HL-60 (cell line): ENCODE data around the gene SSTR5.

Experiments
- GABPA ChIP-seq: IDR thresholded peaks from 2 replicates; pipeline ENCODE4 v1.6.1; 2012; ENCODE audit warnings: low read depth
- POLR2AphosphoS5 ChIP-seq: IDR thresholded peaks from 2 replicates; pipeline ENCODE4 v1.6.1; 2012; ENCODE audit warnings: low read depth
- TF ChIP-seq, protein P1 (sequence below): IDR thresholded peaks from one replicate; pipeline ENCODE4 v1.5.1; 2011; ENCODE audit warnings: low read length, control low read depth, inconsistent platforms; ENCODE audit not compliant: insufficient read depth

DNA sequence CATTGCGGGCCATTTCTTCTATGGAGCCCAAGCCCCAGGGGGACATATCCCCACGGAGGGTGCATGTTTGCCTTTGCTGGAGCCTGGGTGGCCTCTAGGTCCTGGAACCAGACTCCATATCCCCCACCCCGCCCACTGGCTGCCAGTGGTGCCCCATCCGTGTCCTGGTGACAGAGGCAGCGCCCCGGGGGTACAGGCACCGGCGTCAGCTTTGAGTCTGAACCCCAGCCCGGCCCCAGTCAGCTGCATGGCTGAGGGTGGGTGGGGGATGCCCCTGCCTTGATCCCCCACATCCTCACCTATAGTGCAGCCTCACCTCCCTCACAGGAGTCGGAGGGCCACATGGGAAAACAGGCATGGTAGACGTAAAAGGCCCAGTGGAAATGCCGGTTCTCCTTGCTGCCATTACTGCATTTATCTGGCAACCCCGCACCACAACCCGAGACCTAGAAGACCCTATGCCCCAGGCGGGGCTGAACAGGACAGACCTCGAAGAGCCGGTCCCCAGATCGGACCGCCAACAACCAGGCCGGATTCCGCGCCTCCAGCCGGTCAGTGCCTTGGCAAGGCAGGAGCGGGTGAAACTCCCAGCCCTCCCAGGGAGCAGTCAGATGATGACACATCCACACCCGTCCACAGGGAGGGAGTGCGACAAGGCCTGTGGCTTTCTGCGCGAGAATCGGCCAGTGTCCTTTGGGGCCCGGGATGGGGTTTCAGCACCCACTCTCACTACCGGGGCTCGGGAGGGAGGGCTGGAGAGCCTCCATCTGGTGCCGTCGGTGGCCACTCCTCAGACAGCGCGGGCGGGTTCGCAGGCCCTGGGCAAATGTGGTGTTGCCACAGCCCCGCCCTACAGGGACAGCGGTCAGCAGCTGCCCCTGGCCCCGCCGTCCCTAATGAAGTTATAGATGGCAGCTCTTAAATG, 11.9 kb upstream of the SSTR5 start:
- no peak for TF ChIP-seq GABPA
- TF ChIP-seq, protein P1, sequence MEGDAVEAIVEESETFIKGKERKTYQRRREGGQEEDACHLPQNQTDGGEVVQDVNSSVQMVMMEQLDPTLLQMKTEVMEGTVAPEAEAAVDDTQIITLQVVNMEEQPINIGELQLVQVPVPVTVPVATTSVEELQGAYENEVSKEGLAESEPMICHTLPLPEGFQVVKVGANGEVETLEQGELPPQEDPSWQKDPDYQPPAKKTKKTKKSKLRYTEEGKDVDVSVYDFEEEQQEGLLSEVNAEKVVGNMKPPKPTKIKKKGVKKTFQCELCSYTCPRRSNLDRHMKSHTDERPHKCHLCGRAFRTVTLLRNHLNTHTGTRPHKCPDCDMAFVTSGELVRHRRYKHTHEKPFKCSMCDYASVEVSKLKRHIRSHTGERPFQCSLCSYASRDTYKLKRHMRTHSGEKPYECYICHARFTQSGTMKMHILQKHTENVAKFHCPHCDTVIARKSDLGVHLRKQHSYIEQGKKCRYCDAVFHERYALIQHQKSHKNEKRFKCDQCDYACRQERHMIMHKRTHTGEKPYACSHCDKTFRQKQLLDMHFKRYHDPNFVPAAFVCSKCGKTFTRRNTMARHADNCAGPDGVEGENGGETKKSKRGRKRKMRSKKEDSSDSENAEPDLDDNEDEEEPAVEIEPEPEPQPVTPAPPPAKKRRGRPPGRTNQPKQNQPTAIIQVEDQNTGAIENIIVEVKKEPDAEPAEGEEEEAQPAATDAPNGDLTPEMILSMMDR, result no peak
- TF ChIP-seq POLR2AphosphoS5, result no peak
